OCI-LY3 (cell line): Measurements from ENCODE around the gene IPO11.

Experiments used
- H2AFZ ChIP-seq: fragments of 200-600, 300-600 bp; shearing (Covaris generic); 2 replicates; pipeline ENCODE4 v1.6.0; 2014; ENCODE audit warnings: antibody characterized with exemption, low read depth, low read length
- H3K27ac ChIP-seq: fragments of 200-600, 300-600 bp; sonication (generic); 2 replicates; pipeline ENCODE4 v1.5.1; 2014; ENCODE audit warnings: mild to moderate bottlenecking, low read length, moderate library complexity, mixed read lengths
- H3K27me3 ChIP-seq: fragments of 200-600, 300-600 bp; sonication (generic); 2 replicates; pipeline ENCODE4 v1.6.1; 2014; ENCODE audit warnings: low read depth, low read length, mixed read lengths
- H3K36me3 ChIP-seq: fragments of 200-600, 300-600 bp; sonication (generic); replicated peaks from 2 replicates; pipeline ENCODE3; 2014; ENCODE audit warnings: low read depth, low read length, mixed read lengths
- H3K4me1 ChIP-seq: fragments of 300-600, 200-600 bp; sonication (generic); 2 replicates; pipeline ENCODE4 v1.6.1; 2014; ENCODE audit warnings: low read length, mixed read lengths
- H3K4me2 ChIP-seq: fragments of 200-600, 300-600 bp; sonication (generic); 2 replicates; pipeline ENCODE4 v1.6.1; 2014; ENCODE audit warnings: low read length, mixed read lengths
- H3K4me3 ChIP-seq: fragments of 300-600, 200-600 bp; sonication (generic); 2 replicates; pipeline ENCODE4 v1.5.1; 2014; ENCODE audit warnings: antibody characterized with exemption, mild to moderate bottlenecking, low read length, moderate library complexity
- H3K79me2 ChIP-seq: fragments of 300-600, 200-600 bp; shearing (Covaris generic); 2 replicates; pipeline ENCODE4 v1.6.1; 2014; ENCODE audit warnings: mild to moderate bottlenecking, low read length, mixed read lengths
- H3K9ac ChIP-seq: fragments of 300-600, 200-600 bp; shearing (Covaris generic); 2 replicates; pipeline ENCODE4 v1.6.0; 2014; ENCODE audit warnings: mild to moderate bottlenecking, low read length, moderate library complexity
- H3K9me3 ChIP-seq: fragments of 200-600, 300-600 bp; shearing (Covaris generic); 2 replicates; pipeline ENCODE4 v1.6.1; 2014; ENCODE audit warnings: low read length, mixed read lengths; ENCODE audit not compliant: insufficient read depth
- H4K20me1 ChIP-seq: fragments of 200-600, 300-600 bp; sonication (generic); 2 replicates; pipeline ENCODE4 v1.6.1; 2016; ENCODE audit warnings: low read length, mixed read lengths; ENCODE audit not compliant: insufficient read depth
- EZH2phosphoT487 ChIP-seq: fragments of 200-600 bp; shearing (Covaris generic); IDR thresholded peaks from 2 replicates; pipeline ENCODE4 v1.6.1; 2018; ENCODE audit warnings: antibody characterized with exemption, mixed run types, low read depth
- TF ChIP-seq, protein P1 (sequence below): fragments of 200-600, 300-600 bp; sonication (generic); IDR thresholded peaks from 2 replicates; pipeline ENCODE4 v1.5.1; 2014; ENCODE audit warnings: antibody characterized with exemption, low read length, low read depth

IPO11 gene

DNA sequence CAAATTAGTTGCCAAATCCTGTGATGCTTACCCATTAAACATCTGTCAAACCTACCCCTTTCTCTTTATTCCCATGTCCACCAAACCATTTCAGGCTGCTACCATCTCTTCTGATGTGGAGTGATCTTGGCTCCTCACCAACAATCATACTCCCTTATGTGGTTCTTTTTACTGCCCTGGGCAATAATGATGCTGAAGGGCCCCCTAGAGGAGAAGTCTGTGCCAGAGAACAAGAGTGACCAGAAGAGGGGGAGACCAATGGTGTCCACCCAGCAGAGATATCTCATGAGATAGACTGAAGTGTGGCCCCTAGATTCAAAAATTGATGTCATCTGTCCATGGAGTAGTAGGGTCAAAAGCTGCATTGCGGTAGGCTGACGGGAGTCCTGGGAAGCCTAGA, 176.9 kb downstream of the IPO11 start:
- H3K27me3 ChIP-seq, result no peaks in the 10 kb centered on the region
- no peak overlapping the region for H2AFZ ChIP-seq
- H3K4me3 ChIP-seq, result no peak overlapping the region
- TF ChIP-seq, protein P1, sequence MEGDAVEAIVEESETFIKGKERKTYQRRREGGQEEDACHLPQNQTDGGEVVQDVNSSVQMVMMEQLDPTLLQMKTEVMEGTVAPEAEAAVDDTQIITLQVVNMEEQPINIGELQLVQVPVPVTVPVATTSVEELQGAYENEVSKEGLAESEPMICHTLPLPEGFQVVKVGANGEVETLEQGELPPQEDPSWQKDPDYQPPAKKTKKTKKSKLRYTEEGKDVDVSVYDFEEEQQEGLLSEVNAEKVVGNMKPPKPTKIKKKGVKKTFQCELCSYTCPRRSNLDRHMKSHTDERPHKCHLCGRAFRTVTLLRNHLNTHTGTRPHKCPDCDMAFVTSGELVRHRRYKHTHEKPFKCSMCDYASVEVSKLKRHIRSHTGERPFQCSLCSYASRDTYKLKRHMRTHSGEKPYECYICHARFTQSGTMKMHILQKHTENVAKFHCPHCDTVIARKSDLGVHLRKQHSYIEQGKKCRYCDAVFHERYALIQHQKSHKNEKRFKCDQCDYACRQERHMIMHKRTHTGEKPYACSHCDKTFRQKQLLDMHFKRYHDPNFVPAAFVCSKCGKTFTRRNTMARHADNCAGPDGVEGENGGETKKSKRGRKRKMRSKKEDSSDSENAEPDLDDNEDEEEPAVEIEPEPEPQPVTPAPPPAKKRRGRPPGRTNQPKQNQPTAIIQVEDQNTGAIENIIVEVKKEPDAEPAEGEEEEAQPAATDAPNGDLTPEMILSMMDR, result no peak
- TF ChIP-seq EZH2phosphoT487, result no peak
- no peaks in the 10 kb centered on the region for H3K79me2 ChIP-seq
- H4K20me1 ChIP-seq, result no peaks in the 10 kb centered on the region
- peaks cover 16% of the 10 kb centered on the region for H3K4me1 ChIP-seq
- H3K36me3 ChIP-seq, result peaks cover 35% of the 10 kb centered on the region
- H3K4me2 ChIP-seq, result no peak overlapping the region
- H3K9ac ChIP-seq, result no peak overlapping the region
- H3K9me3 ChIP-seq, result peaks cover 6% of the 10 kb centered on the region; the same call in 1 of the 2 replicates
- no peak overlapping the region for H3K27ac ChIP-seq

DNA sequence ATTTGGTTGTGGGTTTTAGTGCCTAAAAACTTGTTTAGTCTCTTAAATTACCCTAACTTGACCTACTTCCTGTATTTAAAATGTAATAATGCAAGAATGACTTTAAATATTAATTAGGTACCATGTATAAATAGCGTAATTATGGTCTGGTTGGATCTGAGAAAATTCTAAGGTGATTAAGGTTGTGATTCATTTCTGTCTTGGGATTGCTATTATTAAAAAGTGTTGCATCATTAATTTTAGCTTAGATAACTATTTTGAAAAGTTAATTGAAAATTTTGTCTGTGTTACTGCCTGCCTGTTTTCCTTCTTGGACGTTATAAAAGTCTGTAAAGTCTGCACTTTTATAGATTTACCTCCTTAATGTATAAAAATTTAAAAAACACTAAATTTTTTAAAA, 177.8 kb downstream of the IPO11 start:
- no peaks in the 10 kb centered on the region for H3K27me3 ChIP-seq
- no peak overlapping the region for H3K4me2 ChIP-seq
- H3K36me3 ChIP-seq, result peaks cover 36% of the 10 kb centered on the region
- H3K4me3 ChIP-seq, result no peak overlapping the region
- no peaks in the 10 kb centered on the region for H4K20me1 ChIP-seq
- H2AFZ ChIP-seq, result no peak overlapping the region
- peaks cover 6% of the 10 kb centered on the region; the same call in 1 of the 2 replicates for H3K9me3 ChIP-seq
- H3K27ac ChIP-seq, result no peak overlapping the region
- TF ChIP-seq, protein P1, result no peak
- no peak for TF ChIP-seq EZH2phosphoT487
- peaks cover 24% of the 10 kb centered on the region for H3K4me1 ChIP-seq
- H3K79me2 ChIP-seq, result no peaks in the 10 kb centered on the region
- no peak overlapping the region for H3K9ac ChIP-seq

DNA sequence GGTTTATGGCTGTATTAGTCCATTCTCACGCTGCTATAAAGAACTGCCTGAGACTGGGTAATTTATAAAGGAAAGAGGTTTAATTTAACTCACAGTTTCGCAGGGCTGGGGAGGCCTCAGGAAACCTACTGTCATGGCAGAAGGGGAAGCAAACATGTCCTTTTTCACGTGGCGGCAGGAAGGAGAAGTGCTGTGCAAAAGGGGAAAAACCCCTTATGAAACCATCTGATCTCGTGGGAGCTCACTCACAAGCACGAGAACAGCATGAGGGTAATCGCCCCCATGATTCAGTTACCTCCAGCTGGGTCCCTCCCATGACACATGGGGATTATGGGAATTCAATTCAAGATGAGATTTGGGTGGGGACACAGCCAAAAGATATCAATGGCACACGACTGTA, 180.0 kb downstream of the IPO11 start:
- no peak overlapping the region for H3K9ac ChIP-seq
- H3K27me3 ChIP-seq, result no peaks in the 10 kb centered on the region
- peaks cover 36% of the 10 kb centered on the region for H3K36me3 ChIP-seq
- TF ChIP-seq EZH2phosphoT487, result no peak
- TF ChIP-seq, protein P1, result no peak
- H3K4me3 ChIP-seq, result no peak overlapping the region
- peak overlapping the region; percentile 50; the same call in 1 of the 2 replicates for H3K27ac ChIP-seq
- H2AFZ ChIP-seq, result no peak overlapping the region
- H3K79me2 ChIP-seq, result no peaks in the 10 kb centered on the region
- H4K20me1 ChIP-seq, result no peaks in the 10 kb centered on the region
- H3K4me1 ChIP-seq, result peaks cover 31% of the 10 kb centered on the region
- H3K9me3 ChIP-seq, result peaks cover 6% of the 10 kb centered on the region; the same call in 1 of the 2 replicates
- no peak overlapping the region for H3K4me2 ChIP-seq

DNA sequence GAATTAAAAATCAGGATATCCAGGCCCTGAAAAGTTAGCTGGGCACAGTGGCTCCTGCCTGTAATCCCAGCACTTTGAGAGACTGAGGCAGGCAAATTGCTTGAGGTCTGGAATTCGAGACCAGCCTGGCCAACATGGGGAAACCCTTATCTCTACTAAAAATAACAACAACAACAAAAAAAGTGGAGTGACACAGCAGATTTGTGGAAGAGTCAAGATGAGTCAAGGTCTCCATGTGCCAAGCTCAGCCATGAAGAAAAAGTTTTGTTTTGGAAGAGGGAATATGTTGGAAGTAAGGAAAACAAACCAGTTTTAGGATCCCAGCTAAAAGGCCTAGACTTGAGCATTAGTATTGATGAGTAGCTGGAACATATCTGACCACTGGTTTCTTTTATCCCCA, 180.8 kb downstream of the IPO11 start:
- TF ChIP-seq, protein P1, result no peak
- TF ChIP-seq EZH2phosphoT487, result no peak
- peaks cover 36% of the 10 kb centered on the region for H3K36me3 ChIP-seq
- no peak overlapping the region for H3K27ac ChIP-seq
- H4K20me1 ChIP-seq, result no peaks in the 10 kb centered on the region
- no peaks in the 10 kb centered on the region for H3K79me2 ChIP-seq
- peaks cover 6% of the 10 kb centered on the region; the same call in 1 of the 2 replicates for H3K9me3 ChIP-seq
- H3K4me3 ChIP-seq, result no peak overlapping the region
- no peak overlapping the region for H3K4me2 ChIP-seq
- no peaks in the 10 kb centered on the region for H3K27me3 ChIP-seq
- H2AFZ ChIP-seq, result no peak overlapping the region
- H3K9ac ChIP-seq, result no peak overlapping the region
- peaks cover 31% of the 10 kb centered on the region for H3K4me1 ChIP-seq
